Measurements from ENCODE around the gene SELPLG.
"Not testable (repeated sequence)": the region's sequence is repeated elsewhere in the genome, so short reads cannot be mapped to it uniquely, and the experiment has no call there.

SELPLG gene, protein sequence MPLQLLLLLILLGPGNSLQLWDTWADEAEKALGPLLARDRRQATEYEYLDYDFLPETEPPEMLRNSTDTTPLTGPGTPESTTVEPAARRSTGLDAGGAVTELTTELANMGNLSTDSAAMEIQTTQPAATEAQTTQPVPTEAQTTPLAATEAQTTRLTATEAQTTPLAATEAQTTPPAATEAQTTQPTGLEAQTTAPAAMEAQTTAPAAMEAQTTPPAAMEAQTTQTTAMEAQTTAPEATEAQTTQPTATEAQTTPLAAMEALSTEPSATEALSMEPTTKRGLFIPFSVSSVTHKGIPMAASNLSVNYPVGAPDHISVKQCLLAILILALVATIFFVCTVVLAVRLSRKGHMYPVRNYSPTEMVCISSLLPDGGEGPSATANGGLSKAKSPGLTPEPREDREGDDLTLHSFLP

GRCh38 chr12:108633534-108634248 lies at the start of gene SELPLG:
Gene SELPLG (minus strand): TSS chr12:108633894. CDS start chr12:108624307, 9,587 bp downstream.
- peak; percentile 71 for DNase-seq

DNA sequence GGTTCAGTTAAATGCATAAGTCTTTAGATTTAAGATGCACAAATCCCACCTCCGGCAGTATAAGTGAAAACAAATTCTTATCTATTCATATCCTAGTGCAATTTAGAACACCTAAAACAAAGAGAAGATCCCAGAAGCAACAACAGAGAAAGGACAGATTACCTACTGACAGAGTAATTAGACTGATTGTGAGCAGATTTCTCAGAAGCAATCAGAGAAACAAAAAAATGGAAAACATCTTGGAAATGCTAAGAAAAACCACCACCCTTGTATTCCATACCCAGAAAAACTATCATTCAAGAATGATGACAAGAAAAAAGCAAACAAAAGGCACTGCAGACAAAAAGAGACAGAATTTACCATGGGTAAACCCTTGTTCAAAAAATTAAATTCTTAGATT lies 47.6 kb upstream of the SELPLG start:
- DNase-seq: no peak

DNA sequence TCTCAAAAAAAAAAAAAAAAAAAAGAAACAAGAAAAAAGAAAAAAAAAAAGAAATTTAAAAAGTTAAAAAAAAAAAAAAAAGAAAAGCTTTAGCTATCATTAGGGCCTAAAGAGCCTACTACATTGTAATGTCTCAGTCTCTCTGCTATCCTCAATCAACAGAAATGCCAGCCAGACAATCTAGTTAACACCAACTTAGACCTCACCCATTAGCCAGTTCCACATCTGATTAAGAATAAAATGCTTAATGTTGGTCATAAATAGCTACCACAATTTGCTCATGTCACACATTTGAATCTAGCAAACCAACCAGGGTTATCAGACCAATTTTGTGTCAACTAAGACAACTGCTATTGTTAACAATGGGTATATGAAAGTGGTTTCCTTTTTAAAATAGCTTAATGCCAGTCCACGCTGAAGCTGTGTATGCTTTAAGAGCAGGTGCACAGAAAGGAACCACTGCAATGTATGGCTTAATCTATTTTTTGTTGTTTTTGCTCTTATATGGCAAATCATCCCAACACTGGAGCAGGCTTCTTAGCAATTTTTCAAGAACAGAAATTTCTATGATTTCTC lies 45.5 kb upstream of the SELPLG start:
- DNase-seq: no peak

DNA sequence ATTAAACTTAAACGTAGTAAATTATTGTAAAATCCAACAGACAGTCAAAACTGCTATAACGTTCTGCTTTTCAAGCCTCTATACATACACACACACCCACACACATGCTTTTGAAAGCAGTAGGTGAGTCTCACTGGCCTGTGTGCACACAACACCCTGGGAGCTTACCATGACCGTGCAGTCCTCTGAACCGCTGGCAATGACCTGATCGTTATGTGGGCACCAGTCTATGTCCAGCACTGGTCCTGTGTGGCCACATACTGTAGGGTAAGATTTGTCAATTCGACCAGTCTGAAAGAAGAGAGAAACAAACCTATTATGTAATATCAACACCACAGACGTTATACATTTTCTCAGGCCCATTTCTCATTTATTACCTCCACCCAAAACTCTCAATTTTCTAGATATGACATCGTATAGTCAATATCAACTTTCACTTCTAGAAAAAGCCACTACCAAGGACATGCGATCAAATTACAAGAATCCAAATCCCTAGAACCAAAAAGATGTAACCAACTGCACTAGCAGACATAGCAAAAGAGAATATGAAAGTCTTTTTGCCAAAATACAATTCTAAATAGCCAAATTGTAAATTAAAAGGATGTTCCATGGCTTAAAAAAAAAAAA lies 44.5 kb upstream of the SELPLG start:
- DNase-seq: no peak

DNA sequence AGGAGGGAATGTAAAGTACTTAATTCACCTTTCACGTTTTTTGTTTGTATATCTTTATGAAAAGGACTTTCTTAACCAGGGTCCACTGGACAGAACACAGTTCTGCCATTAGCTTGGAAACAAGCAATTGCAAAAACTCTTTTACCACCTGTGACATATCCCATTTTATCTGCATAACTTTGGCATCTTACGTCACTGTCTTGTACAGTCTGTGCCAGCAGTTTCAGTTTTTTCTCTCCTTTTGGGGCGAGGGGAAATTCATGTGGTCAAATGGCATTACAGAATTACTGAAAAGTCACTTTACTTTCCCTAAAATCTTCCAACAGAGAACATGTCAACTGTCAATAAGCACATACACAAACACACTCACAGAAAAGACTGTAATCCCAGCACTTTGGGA lies 43.7 kb upstream of the SELPLG start:
- DNase-seq: no peak

DNA sequence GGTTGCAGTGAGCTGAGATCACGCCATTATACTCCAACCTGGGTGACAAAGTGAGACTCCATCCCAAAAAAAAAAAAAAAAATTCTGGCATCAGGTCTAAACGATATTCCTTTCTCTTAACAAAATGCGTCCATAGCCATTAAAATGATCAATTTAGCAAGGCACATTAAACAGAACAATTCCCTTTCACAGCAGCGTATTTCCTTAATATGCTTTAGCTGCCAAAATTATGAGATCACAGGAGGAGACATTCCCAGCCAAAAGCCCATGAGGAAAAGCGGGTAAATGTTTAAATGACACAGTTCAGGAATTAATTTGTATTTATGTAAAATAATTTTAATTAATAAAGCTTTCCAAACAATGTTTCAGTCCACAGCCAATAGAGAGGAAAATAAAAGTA lies 43.0 kb upstream of the SELPLG start:
- DNase-seq: no peak

GRCh38 chr12:108675792-108676191 lies 42.1 kb upstream of the SELPLG start:
- no peak for DNase-seq

GRCh38 chr12:108672054-108672453 lies 38.4 kb upstream of the SELPLG start:
- DNase-seq: no peak

- no peak for DNase-seq
Measured at GRCh38 chr12:108671110-108671509, 37.4 kb upstream of the SELPLG start.

DNA sequence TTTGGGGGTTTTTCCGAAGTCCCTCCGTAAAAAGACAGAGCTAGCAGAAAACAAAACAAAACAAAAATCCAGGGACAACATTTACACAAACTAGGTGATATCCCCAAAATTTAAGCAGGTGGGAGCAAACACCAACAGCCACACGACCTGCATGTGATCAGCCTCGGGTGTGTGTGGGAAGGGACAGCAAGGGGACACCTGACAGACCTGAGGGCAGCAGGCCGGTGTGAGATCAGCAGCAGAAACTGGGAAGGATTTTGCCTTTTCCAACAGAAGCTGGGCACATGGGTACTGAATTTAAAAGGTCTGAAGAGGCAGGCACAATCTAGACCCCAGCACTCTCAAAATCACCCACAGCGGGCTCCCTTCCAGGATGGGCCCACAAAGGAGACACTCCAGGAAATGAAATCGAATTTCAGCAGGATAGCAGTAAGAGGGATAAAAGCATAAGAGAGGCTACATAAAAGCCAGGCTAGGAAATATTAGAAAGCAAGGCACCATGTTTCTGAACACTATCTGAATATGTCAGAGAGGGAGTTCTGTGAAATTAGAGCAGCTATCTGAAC lies 36.5 kb upstream of the SELPLG start:
- no peak for DNase-seq

- no peak for DNase-seq
Measured at GRCh38 chr12:108668542-108668941, 34.8 kb upstream of the SELPLG start.

- DNase-seq: no peak
Measured at GRCh38 chr12:108668063-108668462, 34.4 kb upstream of the SELPLG start.

GRCh38 chr12:108667349-108667748 lies 33.7 kb upstream of the SELPLG start:
- DNase-seq: no peak

GRCh38 chr12:108666401-108666881 lies 32.7 kb upstream of the SELPLG start:
- DNase-seq: no peak

DNA sequence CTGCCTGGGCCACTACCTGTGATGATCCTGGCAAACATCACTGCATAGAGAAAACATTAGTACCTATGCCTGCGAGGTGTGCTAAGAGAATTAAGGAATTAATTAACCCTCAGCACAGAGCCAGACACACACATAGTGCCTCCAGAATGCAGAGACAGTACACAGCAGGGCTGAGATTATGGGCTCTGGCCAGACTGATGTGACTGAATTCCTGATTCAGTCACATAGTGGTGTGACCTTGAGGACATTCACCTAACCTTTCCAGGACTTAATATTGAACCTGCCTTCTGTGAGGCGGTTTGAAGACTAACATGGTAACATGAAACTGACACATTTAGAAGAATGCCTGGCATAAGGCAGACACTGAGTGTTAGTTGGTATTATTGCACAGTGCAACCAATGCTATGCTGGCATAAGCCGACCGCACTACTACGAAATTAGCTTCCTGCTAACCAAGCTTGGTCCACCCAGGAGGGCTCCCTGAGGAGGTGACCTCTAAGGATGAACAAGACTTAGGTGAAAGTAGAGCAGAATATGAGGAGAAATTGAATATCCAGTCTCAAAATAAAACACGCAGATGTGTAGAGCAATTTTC lies 32.0 kb upstream of the SELPLG start:
- DNase-seq: no peak

DNA sequence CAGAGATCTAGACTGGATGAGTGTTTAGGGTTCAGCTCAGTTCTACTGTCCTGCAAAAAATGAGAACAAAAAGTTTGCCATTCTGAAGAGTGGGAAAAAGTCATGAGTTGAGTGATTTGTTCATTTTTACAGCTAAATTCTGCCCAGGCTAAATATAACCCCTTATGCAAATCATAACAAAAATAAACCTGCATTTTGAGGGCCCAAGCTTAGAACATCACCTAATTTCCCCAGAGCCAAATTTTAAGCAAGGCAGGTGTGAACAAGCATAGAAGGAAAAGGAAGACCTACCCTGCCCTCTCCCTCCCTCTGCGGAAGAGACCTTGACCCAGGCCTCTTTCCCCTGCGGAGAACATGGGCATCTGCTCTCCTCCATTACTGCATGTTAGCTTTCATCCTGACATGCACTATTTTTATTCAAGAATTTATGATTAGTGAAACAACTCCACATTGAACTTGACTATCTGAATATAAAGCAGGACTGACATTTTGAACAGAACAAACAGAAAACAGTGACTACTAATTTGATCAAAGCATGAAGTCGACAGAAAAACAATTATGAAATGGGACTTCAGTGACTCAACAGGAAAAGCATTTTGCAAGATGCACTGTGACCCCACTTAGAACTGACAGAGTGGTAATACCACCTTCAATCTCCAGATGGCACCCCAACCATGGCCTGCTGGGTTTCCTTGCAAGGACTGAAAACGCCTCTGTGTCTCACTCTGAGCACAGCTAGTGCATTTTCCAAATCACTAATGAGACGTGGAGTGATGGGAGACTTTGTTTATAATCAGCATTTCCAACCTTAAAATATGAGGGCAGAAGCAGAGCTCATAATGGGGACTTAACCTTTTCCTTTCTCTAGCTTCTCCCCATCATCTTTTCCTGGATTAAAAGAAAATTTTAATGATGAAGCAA lies 30.9 kb upstream of the SELPLG start:
- DNase-seq: peak; percentile 73

DNA sequence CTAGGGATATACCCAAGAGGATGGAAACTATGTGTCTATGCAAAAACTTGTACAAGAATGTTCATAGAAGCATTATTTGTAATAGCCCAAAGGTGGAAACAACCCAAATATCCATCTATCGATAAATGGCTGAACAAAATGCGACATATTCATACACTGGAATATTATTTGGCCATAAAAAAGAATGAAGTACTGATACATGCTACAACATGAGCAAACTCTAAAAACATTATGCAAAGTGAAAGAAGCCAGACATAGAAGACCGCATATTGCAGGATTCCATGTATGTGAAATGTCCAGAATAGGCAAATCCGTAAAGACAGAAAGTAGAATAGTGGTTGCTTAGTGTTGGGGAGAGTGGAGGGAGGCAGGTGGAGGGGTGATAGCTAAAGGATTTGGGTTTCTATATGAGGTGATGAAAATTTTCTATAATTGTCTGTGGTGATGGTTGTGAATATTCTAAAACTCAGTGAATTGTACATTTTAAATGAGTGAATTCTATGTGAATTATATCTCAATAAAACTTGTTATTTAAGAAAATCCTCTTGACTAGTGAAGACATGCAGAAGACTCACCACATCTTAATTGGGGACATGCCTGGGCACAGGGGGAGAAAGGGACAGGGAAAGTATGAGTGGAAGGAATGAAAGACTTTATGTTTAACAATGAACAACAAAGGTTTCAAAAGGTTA lies 29.8 kb upstream of the SELPLG start:
- DNase-seq: no peak

- not testable (repeated sequence) for DNase-seq
Measured at GRCh38 chr12:108658115-108658514, 24.4 kb upstream of the SELPLG start.

DNA sequence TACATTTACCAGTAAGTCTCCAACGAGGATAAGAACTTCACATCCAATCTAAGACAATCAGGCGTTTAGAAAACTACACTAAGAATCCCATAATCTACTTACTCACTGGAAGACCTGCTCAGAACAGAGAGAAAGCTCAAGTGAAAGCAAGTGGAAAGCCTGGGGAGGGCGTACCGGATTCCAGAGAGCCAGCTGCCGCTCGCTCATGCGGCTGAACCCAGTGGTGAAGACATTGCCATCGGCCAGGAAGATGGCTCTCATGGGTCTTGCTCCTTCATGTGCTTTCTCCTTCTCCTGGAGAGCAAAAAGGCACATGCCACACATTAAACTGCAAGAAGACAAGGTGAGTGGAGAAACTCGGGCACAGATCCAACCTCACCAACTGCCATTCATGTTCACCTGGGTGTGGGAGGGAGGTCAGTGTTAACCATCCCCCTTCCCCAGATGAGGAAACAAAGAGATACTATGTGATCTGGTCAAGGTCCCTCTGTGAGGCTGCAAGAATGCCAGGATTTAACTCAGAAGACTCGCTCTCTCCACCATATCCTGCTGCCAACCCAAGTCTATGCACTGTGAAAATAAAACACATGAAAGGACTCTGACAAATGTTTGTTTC lies 23.5 kb upstream of the SELPLG start:
- no peak for DNase-seq

DNA sequence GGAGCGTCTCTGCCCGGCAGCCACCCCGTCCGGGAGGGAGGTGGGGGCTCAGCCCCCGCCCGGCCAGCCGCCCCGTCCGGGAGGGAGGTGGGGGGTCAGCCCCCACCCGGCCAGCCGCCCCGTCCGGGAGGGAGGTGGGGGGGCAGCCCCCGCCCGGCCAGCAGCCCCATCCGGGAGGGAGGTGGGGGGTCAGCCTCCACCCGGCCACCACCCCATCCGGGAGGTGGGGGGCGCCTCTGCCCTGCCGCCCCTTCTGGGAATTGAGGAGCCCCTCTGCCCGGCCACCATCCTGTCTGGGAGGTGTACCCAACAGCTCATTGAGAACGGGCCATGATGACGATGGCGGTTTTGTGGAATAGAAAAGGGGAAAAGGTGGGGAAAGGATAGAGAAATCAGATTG lies 22.6 kb upstream of the SELPLG start:
- not testable (repeated sequence) for DNase-seq

Data from activated CD4-positive, CD25-positive, alpha-beta regulatory T cell treated with anti-CD3 and anti-CD28 coated beads, Interleukin-2, amount 50 U/mL, for 72 hours (primary cell).